Erythroblast (primary cell): ENCODE data around the gene AARS2.

Experiments used
- GATA1 ChIP-seq: IDR thresholded peaks from 2 replicates; pipeline ENCODE4 v1.6.1; 2011; ENCODE audit warnings: low read depth, mild to moderate bottlenecking, control low read depth, low read length, moderate library complexity
- POLR2A ChIP-seq: IDR thresholded peaks from 2 replicates; pipeline ENCODE4 v1.6.1; 2011; ENCODE audit warnings: mild to moderate bottlenecking, low read length

DNA sequence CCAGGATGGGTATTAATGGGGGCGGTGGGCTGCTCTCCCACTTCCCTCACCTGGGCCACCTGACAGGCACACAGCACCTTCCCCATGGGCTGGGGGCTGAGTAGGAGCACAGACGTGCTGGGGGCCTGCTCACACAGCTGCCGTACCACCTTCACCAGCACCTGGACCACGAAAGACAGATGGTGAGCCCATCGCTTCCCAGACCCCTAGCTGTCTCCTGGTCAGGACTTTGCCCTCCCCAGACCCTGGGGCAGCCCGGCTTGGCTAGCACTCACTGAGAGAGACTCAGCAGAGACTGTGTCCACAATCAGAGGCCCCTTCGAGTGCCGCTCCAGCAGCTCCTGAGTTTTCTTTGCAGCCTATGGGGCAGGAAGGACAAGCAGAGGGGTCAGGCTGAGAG lies 12.0 kb downstream of the AARS2 start:
- TF ChIP-seq POLR2A (no peak), GATA1 (no peak)
